DOHH2 (cell line): ENCODE results near the gene SLAIN1.

Experiments
- EZH2phosphoT487 ChIP-seq: fragments of 200-600 bp; sonication (generic); IDR thresholded peaks from 2 replicates; pipeline ENCODE4 v1.6.1; 2017; ENCODE audit warnings: borderline replicate concordance, mild to moderate bottlenecking, antibody characterized with exemption, low read length, moderate library complexity, mixed read lengths
- TF ChIP-seq, protein P1 (sequence below): fragments of 200-600 bp; sonication (generic); IDR thresholded peaks from one replicate; pipeline ENCODE4 v1.5.1; 2014; ENCODE audit warnings: antibody characterized with exemption, mild to moderate bottlenecking, low read depth, low read length; ENCODE audit not compliant: poor library complexity, severe bottlenecking

DNA sequence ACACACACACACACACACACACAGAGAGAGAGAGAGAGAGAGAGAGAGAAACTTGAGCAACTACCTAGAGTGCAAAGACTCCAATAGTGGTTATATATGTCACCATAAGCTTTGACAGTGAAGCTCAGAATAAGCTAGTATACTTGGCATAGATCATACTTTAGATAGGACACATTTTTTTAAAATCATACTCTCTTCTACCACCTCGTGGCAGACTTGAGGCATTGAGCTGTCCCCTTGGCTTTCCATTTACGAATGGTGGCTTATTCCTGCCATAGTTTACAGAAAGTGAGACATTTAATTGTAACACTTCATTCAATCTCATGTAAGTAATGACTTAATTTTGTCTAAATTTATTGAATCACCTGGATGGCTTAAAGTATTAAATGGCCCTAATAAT lies 112.9 kb downstream of the SLAIN1 start:
- TF ChIP-seq, protein P1, sequence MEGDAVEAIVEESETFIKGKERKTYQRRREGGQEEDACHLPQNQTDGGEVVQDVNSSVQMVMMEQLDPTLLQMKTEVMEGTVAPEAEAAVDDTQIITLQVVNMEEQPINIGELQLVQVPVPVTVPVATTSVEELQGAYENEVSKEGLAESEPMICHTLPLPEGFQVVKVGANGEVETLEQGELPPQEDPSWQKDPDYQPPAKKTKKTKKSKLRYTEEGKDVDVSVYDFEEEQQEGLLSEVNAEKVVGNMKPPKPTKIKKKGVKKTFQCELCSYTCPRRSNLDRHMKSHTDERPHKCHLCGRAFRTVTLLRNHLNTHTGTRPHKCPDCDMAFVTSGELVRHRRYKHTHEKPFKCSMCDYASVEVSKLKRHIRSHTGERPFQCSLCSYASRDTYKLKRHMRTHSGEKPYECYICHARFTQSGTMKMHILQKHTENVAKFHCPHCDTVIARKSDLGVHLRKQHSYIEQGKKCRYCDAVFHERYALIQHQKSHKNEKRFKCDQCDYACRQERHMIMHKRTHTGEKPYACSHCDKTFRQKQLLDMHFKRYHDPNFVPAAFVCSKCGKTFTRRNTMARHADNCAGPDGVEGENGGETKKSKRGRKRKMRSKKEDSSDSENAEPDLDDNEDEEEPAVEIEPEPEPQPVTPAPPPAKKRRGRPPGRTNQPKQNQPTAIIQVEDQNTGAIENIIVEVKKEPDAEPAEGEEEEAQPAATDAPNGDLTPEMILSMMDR = peak; percentile 47
- TF ChIP-seq EZH2phosphoT487 = no peak
